IMR-90 (cell line): ENCODE data around the gene HOXA5. TPM values are rescaled to one million over a fixed set of nuclear protein-coding genes. Genes with fewer than 3 reads are reported as not detected.

Source experiments
- ATAC-seq: fragments of 200-7000 bp; cut with Tn5 transposase; 2 replicates; pipeline ENCODE4 v1.9.1; 2020; ENCODE audit warnings: low read depth, mild to moderate bottlenecking, moderate library complexity
- BruUV-seq: library from RNA; stranded (reverse); fragments of 400-500 nt; replicated peaks from 2 replicates; lab custom pipeline; 2021; lab: Mats Ljungman, UMichigan
- CTCF ChIA-PET: fragments of 300-600 bp; formaldehyde crosslinking; extraction: SDS; loops from one replicate; lab custom pipeline; 2021; ENCODE audit warnings: antibody characterized with exemption; lab: Yijun Ruan, JAX
- POLR2A ChIA-PET: fragments of 300-600 bp; sonication (Branson Sonifier 250); formaldehyde crosslinking; loops from one replicate; lab custom pipeline; 2022; ENCODE audit warnings: antibody characterized with exemption; ENCODE audit not compliant: unreplicated experiment; lab: Charles Lee
- DNase-seq: peaks from one replicate; pipeline ENCODE4 v3.0.0; 2013
- H2AFZ ChIP-seq: replicated peaks from 2 replicates; pipeline ENCODE3; 2013; ENCODE audit warnings: low read length, mild to moderate bottlenecking; ENCODE audit not compliant: poor library complexity
- H2AK5ac ChIP-seq: 2 replicates; pipeline ENCODE4 v1.6.1; 2013; ENCODE audit warnings: low read depth, low read length, inconsistent platforms
- H2AK9ac ChIP-seq: replicated peaks from 2 replicates; pipeline ENCODE3; 2013; ENCODE audit warnings: mild to moderate bottlenecking, low read depth, low read length, moderate library complexity; ENCODE audit not compliant: poor library complexity
- H2BK120ac ChIP-seq: 2 replicates; pipeline ENCODE4 v1.6.1; 2013; ENCODE audit warnings: low read depth, low read length, inconsistent platforms
- H2BK15ac ChIP-seq: 3 replicates; pipeline ENCODE4 v1.6.1; 2013; ENCODE audit warnings: low read depth, low read length, inconsistent platforms
- H2BK20ac ChIP-seq: 2 replicates; pipeline ENCODE4 v1.6.1; 2013; ENCODE audit warnings: low read depth, mild to moderate bottlenecking, inconsistent platforms, low read length, moderate library complexity
- H2BK5ac ChIP-seq: 2 replicates; pipeline ENCODE4 v1.6.1; 2013; ENCODE audit warnings: mild to moderate bottlenecking, low read depth, low read length, inconsistent platforms; ENCODE audit not compliant: poor library complexity, severe bottlenecking
- H3K14ac ChIP-seq: replicated peaks from 2 replicates; pipeline ENCODE4 v1.6.1; 2013; ENCODE audit warnings: low read depth, low read length, inconsistent platforms
- H3K18ac ChIP-seq: 2 replicates; pipeline ENCODE4 v1.6.1; 2013; ENCODE audit warnings: low read depth, low read length, control low read depth
- H3K23ac ChIP-seq: 2 replicates; pipeline ENCODE4 v1.6.1; 2013; ENCODE audit warnings: low read depth, low read length, inconsistent platforms
- H3K27ac ChIP-seq: 2 replicates; pipeline ENCODE4 v1.5.1; 2013; ENCODE audit warnings: mild to moderate bottlenecking, control low read depth, low read length; ENCODE audit not compliant: insufficient read depth
- H3K27me3 ChIP-seq: 2 replicates; pipeline ENCODE4 v1.6.1; 2013; ENCODE audit warnings: low read length; ENCODE audit not compliant: control insufficient read depth, insufficient read depth
- H3K36me3 ChIP-seq: 2 replicates; pipeline ENCODE4 v1.6.1; 2013; ENCODE audit warnings: low read length, mixed read lengths; ENCODE audit not compliant: control insufficient read depth, insufficient read depth
- H3K4ac ChIP-seq: 2 replicates; pipeline ENCODE4 v1.6.1; 2013; ENCODE audit warnings: low read depth, low read length, inconsistent platforms
- H3K4me1 ChIP-seq: 2 replicates; pipeline ENCODE4 v1.6.1; 2013; ENCODE audit warnings: low read length, mixed read lengths; ENCODE audit not compliant: control insufficient read depth, insufficient read depth
- H3K4me2 ChIP-seq: 2 replicates; pipeline ENCODE4 v1.6.1; 2013; ENCODE audit warnings: low read depth, mild to moderate bottlenecking, control low read depth, low read length, moderate library complexity
- H3K4me3 ChIP-seq: 2 replicates; pipeline ENCODE4 v1.5.1; 2013; ENCODE audit warnings: low read depth, mild to moderate bottlenecking, control low read depth, low read length, moderate library complexity; ENCODE audit not compliant: insufficient read depth
- H3K56ac ChIP-seq: 2 replicates; pipeline ENCODE4 v1.6.1; 2013; ENCODE audit warnings: low read length, inconsistent platforms; ENCODE audit not compliant: insufficient read depth; ENCODE audit errors: extremely low read depth
- H3K79me1 ChIP-seq, 2 experiments: 2 replicates each; pipeline ENCODE4 v1.6.1; 2013; ENCODE audit warnings: low read length in 2 of 2, inconsistent platforms in 1 of 2, low read depth in 1 of 2
- H3K9ac ChIP-seq: 2 replicates; pipeline ENCODE4 v1.6.1; 2013; ENCODE audit warnings: low read depth, low read length, control low read depth
- H3K9me1 ChIP-seq: 2 replicates; pipeline ENCODE4 v1.6.1; 2013; ENCODE audit warnings: low read length, inconsistent platforms; ENCODE audit not compliant: insufficient read depth
- H3K9me3 ChIP-seq: 2 replicates; pipeline ENCODE4 v1.6.1; 2013; ENCODE audit warnings: low read length; ENCODE audit not compliant: control insufficient read depth, insufficient read depth
- H4K20me1 ChIP-seq: 2 replicates; pipeline ENCODE4 v1.6.1; 2013; ENCODE audit warnings: low read length, inconsistent platforms; ENCODE audit not compliant: insufficient read depth
- H4K5ac ChIP-seq: 2 replicates; pipeline ENCODE4 v1.6.1; 2013; ENCODE audit warnings: mild to moderate bottlenecking, low read depth, low read length, control low read depth
- H4K8ac ChIP-seq, 2 experiments: 2 replicates each; pipeline ENCODE4 v1.6.1; 2013; ENCODE audit warnings: low read depth in 2 of 2, low read length in 2 of 2, control low read depth in 1 of 2, inconsistent platforms in 1 of 2
- H4K91ac ChIP-seq: 2 replicates; pipeline ENCODE4 v1.6.1; 2013; ENCODE audit warnings: low read depth, low read length, inconsistent platforms; ENCODE audit not compliant: insufficient read depth
- BHLHE40 ChIP-seq: fragments of 150-350 bp; IDR thresholded peaks from 2 replicates; pipeline ENCODE4 v1.6.1; 2016; ENCODE audit warnings: mild to moderate bottlenecking, low read depth, low read length
- CHD1 ChIP-seq: IDR thresholded peaks from 2 replicates; pipeline ENCODE4 v1.6.1; 2012; ENCODE audit warnings: low read depth, low read length, improper control_type of control experiment
- CTCF ChIP-seq: conservative IDR thresholded peaks from 2 replicates; pipeline ENCODE4 v1.5.1; 2012; ENCODE audit warnings: mild to moderate bottlenecking, low read depth, low read length, improper control_type of control experiment
- ELK1 ChIP-seq: fragments of 150-350 bp; IDR thresholded peaks from 2 replicates; pipeline ENCODE4 v1.6.1; 2016; ENCODE audit warnings: low read depth, mild to moderate bottlenecking, low read length, moderate library complexity, borderline replicate concordance
- FOS ChIP-seq: fragments of 150-350 bp; IDR thresholded peaks from 2 replicates; pipeline ENCODE4 v1.6.1; 2016; ENCODE audit warnings: low read depth, low read length
- MAFK ChIP-seq: IDR thresholded peaks from 2 replicates; pipeline ENCODE4 v1.6.1; 2012; ENCODE audit warnings: low read depth, low read length, improper control_type of control experiment
- MAZ ChIP-seq: IDR thresholded peaks from 2 replicates; pipeline ENCODE4 v1.6.1; 2012; ENCODE audit warnings: low read depth, mild to moderate bottlenecking, low read length, improper control_type of control experiment, moderate library complexity, borderline replicate concordance
- MXI1 ChIP-seq: IDR thresholded peaks from 2 replicates; pipeline ENCODE4 v1.6.1; 2012; ENCODE audit warnings: low read depth, mild to moderate bottlenecking, low read length, moderate library complexity, borderline replicate concordance
- NFE2L2 ChIP-seq: fragments of 150-350 bp; IDR thresholded peaks from 2 replicates; pipeline ENCODE4 v1.6.1; 2016; ENCODE audit warnings: low read depth, mild to moderate bottlenecking, low read length
- POLR2A ChIP-seq: IDR thresholded peaks from 2 replicates; pipeline ENCODE4 v1.6.1; 2012; ENCODE audit warnings: mild to moderate bottlenecking, low read depth, low read length
- RCOR1 ChIP-seq: IDR thresholded peaks from 2 replicates; pipeline ENCODE4 v1.6.1; 2012; ENCODE audit warnings: mild to moderate bottlenecking, low read length, improper control_type of control experiment; ENCODE audit not compliant: insufficient replicate concordance
- RFX5 ChIP-seq: IDR thresholded peaks from 2 replicates; pipeline ENCODE4 v1.8.0; 2012; ENCODE audit warnings: low read depth, mild to moderate bottlenecking, low read length, moderate library complexity
- SMC3 ChIP-seq: fragments of 150-350 bp; IDR thresholded peaks from 2 replicates; pipeline ENCODE4 v1.6.1; 2016; ENCODE audit warnings: low read depth, mild to moderate bottlenecking, antibody characterized with exemption, low read length, moderate library complexity
- USF2 ChIP-seq: fragments of 150-350 bp; IDR thresholded peaks from 2 replicates; pipeline ENCODE4 v1.6.1; 2017; ENCODE audit warnings: mild to moderate bottlenecking, antibody characterized with exemption, low read length, low read depth
- WGBS, 2 experiments: methylation state at CpG; one replicate each; pipeline versions ENCODE4 v1.1.5 to v1.1.7; 2013; ENCODE audit warnings: missing lambda C conversion rate in 2 of 2; ENCODE audit not compliant: insufficient read length in 1 of 2; ENCODE audit errors: extremely low coverage in 2 of 2; 5-methylcytosine and 5-hydroxymethylcytosine counted together
- dilution Hi-C: fragments of 300-500 bp; cut with HindIII; formaldehyde crosslinking; loops from one replicate; pipeline ENCODE4 v1.14.3; 2018; ENCODE audit warnings: low sequenced_read_pairs; ENCODE audit not compliant: unreplicated experiment
- in situ Hi-C: fragments of 300-500 bp; cut with MboI; formaldehyde crosslinking; loops from 3 replicates; pipeline ENCODE4 v1.14.3; 2019; ENCODE audit warnings: low sequenced_read_pairs, inconsistent platforms, mixed read lengths
- intact Hi-C: fragments of 100-400 bp; cut with micrococcal nuclease; formaldehyde crosslinking; loops from 2 replicates; pipeline ENCODE4 v1.10.0; 2022
- polyA plus RNA-seq, 3 experiments: library from polyadenylated mRNA; depleted of rRNA; stranded (reverse); fragments of >200 nt; gene quantifications; 2 replicates each; pipeline ENCODE4 v1.2.3, GENCODE V29; 2012; ENCODE audit warnings: low replicate concordance in 1 of 3
- total RNA-seq: library from RNA; depleted of rRNA; stranded (reverse); fragments of >200 nt; gene quantifications from 2 replicates; pipeline ENCODE4 v1.2.3, GENCODE V29; 2012

HOXA5 gene
- total and polyA plus RNA-seq, 2 of the 4 experiments (the other 2 are of a cell fraction), result 19.9 to 29.4 TPM

GRCh38 chr7:27151341-27151930 is 8.0 kb upstream of the HOXA5 start:
- Histone ChIP-seq H3K9me1 (peaks cover 3% of the 10 kb centered on the region; the same call in 1 of the 2 replicates), H3K18ac (peak overlapping the region; percentile 6; the same call in 1 of the 2 replicates), H3K9me3 (no peaks in the 10 kb centered on the region), H3K4ac (peak overlapping the region; percentile 57), H4K8ac (peak overlapping the region; percentile 55 to 75; a peak in 2 of 4 replicates), H4K5ac (peak overlapping the region; percentile 46), H3K4me1 (peaks cover 15% of the 10 kb centered on the region), H3K4me2 (peak overlapping the region; percentile 87), H2AK9ac (peak overlapping the region; percentile 68), H2BK20ac (0 out of 2 replicates have a peak overlapping the region, but pooled peaks have one; percentile 6), H3K14ac (peak overlapping the region; percentile 69), H3K56ac (peak overlapping the region; percentile 75; the same call in 1 of the 2 replicates), H3K4me3 (peak overlapping the region; percentile 54), H2BK120ac (peak overlapping the region; percentile 57), H3K36me3 (no peaks in the 10 kb centered on the region; the same call in 1 of the 2 replicates), H3K79me1 (peaks cover 4 to 26% of the 10 kb centered on the region in 2 experiments; a peak in 3 of 4 replicates), H3K9ac (peak overlapping the region; percentile 54), H3K27me3 (no peaks in the 10 kb centered on the region), H2BK15ac (peak overlapping the region; percentile 9; the same call in 2 of the 3 replicates), H2AK5ac (0 out of 2 replicates have a peak overlapping the region, but pooled peaks have one; percentile 7), H3K27ac (peak overlapping the region; percentile 81), H4K91ac (peak overlapping the region; percentile 40; the same call in 1 of the 2 replicates), H3K23ac (peak overlapping the region; percentile 59), H2BK5ac (peak overlapping the region; percentile 22), H4K20me1 (no peaks in the 10 kb centered on the region), H2AFZ (peak overlapping the region; percentile 87)
- no peak for DNase-seq
- intact Hi-C loops, result no loop called here
- ChIA-PET POLR2A (no interaction called here), CTCF (interaction anchor here (0.6 to 1.0 kb wide), 4 partner anchors 9 to 34 kb away, joined by 3 to 5 read pairs (median 3); no protein-coding TSS in a partner anchor)
- in situ Hi-C loops, result no loop called here
- no peak for ATAC-seq
- no TSS peak for BruUV-seq
- 21% methylated on average over 7 of the region's 27 CpGs; no CpG with 5 or more reads in 1 of the 2 experiments for WGBS, 2 experiments
- dilution Hi-C loops, result no loop called here
- no peak for TF ChIP-seq SMC3
- no peak for TF ChIP-seq POLR2A
- no peak for TF ChIP-seq ELK1
- no peak for TF ChIP-seq USF2
- TF ChIP-seq MAFK, result no peak
- TF ChIP-seq CTCF, result no peak
- no peak for TF ChIP-seq BHLHE40
- TF ChIP-seq RFX5, result no peak
- TF ChIP-seq NFE2L2, result no peak
- no peak for TF ChIP-seq FOS
- TF ChIP-seq CHD1, result no peak
- TF ChIP-seq MAZ, result no peak
- TF ChIP-seq MXI1, result no peak
- no peak for TF ChIP-seq RCOR1
